ENCODE measurements around the gene HBD.
"Not testable (repeated sequence)": the region's sequence is repeated elsewhere in the genome, so short reads cannot be mapped to it uniquely, and the experiment has no call there.

Gene HBD

DNA sequence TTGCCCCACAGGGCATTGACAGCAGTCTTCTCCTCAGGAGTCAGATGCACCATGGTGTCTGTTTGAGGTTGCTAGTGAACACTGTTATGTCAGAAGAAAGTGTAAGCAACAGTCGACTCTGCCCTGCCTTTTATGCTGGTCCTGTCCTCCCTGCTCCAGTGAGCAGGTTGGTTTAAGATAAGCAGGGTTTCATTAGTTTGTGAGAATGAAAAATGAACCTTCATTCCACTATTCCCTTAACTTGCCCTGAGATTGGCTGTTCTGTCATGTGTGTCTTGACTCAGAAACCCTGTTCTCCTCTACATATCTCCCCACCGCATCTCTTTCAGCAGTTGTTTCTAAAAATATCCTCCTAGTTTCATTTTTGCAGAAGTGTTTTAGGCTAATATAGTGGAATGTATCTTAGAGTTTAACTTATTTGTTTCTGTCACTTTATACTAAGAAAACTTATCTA is at the start of gene HBD:
Gene HBD, minus strand, starts transcription at position 103 of the 454 bp plus-strand sequence. Its CDS starts 50 bp downstream, at position 53.
- DNase-seq = no peak

DNA sequence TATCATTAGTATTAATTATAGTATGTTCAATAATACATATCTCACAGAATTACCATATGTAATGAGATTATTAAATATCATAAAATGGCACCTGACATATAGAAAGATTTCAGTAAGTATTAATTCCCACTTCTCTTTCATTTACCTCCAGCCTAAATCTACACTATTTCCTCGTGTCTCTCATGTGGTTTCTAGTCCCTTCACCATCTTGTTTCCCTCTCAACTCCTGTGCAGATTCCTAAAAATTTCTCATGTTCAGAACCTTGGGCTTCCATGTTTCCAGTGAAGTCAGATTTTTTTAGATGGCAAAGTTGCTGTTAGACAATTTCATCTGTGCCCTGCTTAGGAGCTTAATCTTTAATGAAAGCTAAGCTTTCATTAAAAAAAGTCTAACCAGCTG is 49.6 kb upstream of the HBD start:
- no peak for DNase-seq

- no peak for DNase-seq
Observed at GRCh38 chr11:5283086-5283485, 48.8 kb upstream of the HBD start.

- no peak for DNase-seq
Observed at GRCh38 chr11:5282628-5283027, 48.3 kb upstream of the HBD start.

GRCh38 chr11:5281596-5281995 is 47.3 kb upstream of the HBD start:
- DNase-seq = no peak

GRCh38 chr11:5280582-5281102 is 46.4 kb upstream of the HBD start:
- DNase-seq = peak; percentile 59

- no peak for DNase-seq
Observed at GRCh38 chr11:5279471-5280090, 45.3 kb upstream of the HBD start.

DNA sequence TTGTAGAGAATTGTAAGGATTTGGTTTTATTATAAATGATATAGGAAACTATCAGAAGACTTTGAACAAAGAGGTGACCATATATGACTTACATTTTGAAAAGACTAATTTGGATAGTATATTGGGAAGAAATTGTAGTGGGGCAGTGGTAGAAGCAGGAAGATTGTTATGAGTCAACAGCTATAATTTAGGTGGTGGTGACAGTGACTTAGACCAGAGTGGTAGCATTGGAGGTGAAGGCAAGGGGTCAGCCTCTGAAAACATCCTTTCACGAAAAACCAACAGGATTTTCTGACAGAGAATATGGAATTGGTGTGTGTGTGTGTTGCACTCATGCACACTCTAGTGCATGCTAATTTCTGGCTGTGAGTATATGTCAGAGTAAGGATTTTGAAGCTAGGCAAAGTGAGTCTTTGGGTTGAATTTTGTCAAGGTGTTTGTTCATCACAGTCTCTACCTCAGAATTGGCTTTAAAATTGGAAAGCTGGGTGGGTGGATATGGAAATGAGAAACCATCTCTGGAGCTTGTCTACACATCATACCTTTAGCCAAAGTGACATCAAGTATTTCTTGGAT is 43.6 kb upstream of the HBD start:
- no peak for DNase-seq

- no peak for DNase-seq
Observed at GRCh38 chr11:5276697-5277096, 42.4 kb upstream of the HBD start.

GRCh38 chr11:5275369-5276110 is 41.3 kb upstream of the HBD start:
- no peak for DNase-seq

- DNase-seq = no peak
Observed at GRCh38 chr11:5274395-5274794, 40.1 kb upstream of the HBD start.

DNA sequence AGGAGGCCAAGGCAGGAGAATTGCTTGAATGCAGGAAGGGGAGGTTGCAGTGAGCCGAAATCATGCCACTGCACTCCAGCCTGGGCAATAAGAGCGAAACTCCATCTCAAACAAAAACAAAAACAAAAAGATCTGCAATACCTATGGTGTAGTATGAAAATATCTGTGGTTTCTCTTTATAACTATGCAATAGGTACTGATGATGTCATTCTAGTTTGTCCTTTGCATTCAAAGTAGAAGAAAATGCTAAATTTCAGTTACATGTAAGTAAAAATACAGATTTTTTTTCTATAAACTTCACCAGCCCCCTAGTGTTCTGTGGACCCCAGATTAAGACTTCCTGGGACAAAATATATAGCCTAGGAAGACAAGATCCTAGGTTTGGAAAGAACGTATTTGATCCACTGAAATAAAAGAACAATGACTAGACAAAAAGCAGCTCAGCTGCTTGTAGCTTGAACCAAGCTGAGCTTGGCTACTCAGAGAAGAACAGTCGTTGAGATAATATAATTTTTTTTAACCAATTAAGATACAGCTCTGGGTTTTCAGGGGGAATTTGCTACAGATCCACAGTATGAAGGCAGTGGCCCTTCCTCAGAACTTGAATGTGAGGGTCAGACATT is 38.2 kb upstream of the HBD start:
- no peak for DNase-seq

GRCh38 chr11:5269715-5270147 is 35.4 kb upstream of the HBD start, which contains the start of gene HBE1:
Gene HBE1, minus strand, starts transcription at chr11:5269945. Its CDS starts 55 bp downstream, at chr11:5269890.
- DNase-seq = no peak

GRCh38 chr11:5267033-5267563 is 32.8 kb upstream of the HBD start:
- DNase-seq = no peak

DNA sequence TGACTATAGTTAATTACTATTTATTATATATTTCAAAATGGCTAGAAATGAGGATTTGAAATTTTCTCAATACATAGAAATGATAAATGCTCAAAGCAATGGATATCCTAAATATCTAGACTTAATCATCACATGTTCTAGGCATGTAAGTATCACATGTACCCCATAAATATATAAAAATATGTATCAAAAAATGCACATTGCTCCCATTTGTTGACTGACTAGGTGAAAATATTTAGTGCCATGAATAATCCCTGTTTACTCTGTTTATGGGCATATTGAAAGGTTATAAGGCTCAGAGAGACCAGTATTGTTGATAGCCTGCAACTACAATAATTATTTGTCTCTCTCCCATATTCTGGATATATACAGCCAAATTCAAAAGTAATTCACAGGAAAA is 32.3 kb upstream of the HBD start:
- DNase-seq = no peak

DNA sequence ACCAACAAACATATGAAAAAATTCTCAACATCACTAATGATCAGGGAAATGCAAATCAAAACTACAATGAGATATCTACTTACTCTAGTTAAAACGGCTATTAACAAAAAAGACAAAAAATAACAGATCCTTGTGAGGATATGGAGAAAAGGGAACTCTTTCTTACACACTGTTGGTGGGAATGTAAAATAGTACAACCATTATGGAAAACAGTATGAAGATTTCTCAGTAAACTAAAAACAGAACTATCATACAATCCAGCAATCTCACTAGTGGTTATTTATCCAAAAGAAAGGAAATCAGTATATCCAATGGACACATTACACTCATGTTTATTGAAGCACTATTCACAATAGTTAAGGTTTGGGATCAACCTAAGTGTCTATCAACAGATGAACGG is 31.5 kb upstream of the HBD start:
- no peak for DNase-seq

GRCh38 chr11:5258543-5259262 is 24.4 kb upstream of the HBD start:
- no peak for DNase-seq

- DNase-seq = no peak
Observed at GRCh38 chr11:5257296-5257695, 23.0 kb upstream of the HBD start.

DNA sequence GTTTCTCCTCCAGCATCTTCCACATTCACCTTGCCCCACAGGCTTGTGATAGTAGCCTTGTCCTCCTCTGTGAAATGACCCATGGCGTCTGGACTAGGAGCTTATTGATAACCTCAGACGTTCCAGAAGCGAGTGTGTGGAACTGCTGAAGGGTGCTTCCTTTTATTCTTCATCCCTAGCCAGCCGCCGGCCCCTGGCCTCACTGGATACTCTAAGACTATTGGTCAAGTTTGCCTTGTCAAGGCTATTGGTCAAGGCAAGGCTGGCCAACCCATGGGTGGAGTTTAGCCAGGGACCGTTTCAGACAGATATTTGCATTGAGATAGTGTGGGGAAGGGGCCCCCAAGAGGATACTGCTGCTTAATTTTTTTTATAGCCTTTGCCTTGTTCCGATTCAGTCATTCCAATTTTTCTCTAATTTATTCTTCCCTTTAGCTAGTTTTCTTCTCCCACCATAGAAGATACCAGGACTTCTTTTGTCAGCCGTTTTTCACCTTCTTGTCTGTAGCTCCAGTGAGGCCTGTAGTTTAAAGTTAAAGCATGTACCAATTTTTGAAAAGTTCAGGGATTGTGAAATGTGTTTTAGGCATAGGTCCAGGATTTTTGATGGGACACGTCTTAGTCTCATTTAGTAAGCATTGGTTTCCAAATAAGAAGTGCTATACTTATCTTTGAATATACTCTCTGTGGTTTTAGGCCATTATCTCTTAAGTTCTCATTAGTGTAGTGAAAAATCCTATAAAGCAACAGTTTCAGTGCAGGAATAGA is 20.5 kb upstream of the HBD start, which contains the start of gene HBG2:
Gene HBG2, minus strand, starts transcription at position 136 of the 768 bp plus-strand sequence. Its CDS starts 53 bp downstream, at position 83.
- DNase-seq = not testable (repeated sequence)

- DNase-seq = not testable (repeated sequence)
Observed at GRCh38 chr11:5254023-5254422, 19.7 kb upstream of the HBD start.

- DNase-seq = not testable (repeated sequence)
Observed at GRCh38 chr11:5253440-5253839, 19.2 kb upstream of the HBD start.

All from eye (tissue), 1 donor.